GM06990 (cell line): ENCODE data around the gene FGF23.
A peak's percentile ranks its signal among the peaks of the same experiment; 100 is the strongest.

Source experiments
- DNase-seq: peaks from one replicate; pipeline ENCODE4 v3.0.0-alpha.2; 2011; ENCODE audit not compliant: insufficient read length; ENCODE audit errors: extremely low read depth
- H3K27me3 ChIP-seq: replicated peaks from 2 replicates; pipeline ENCODE4 v1.6.0; 2011; ENCODE audit warnings: low read length; ENCODE audit not compliant: control insufficient read depth, insufficient read depth
- H3K36me3 ChIP-seq: 2 replicates; pipeline ENCODE4 v1.5.1; 2011; ENCODE audit warnings: low read length; ENCODE audit not compliant: control insufficient read depth, insufficient read depth
- H3K4me3 ChIP-seq: replicated peaks from 2 replicates; pipeline ENCODE4 v1.5.1; 2011; ENCODE audit warnings: low read depth, mild to moderate bottlenecking, control low read depth, low read length
- TF ChIP-seq, protein P1 (sequence below): IDR thresholded peaks from 2 replicates; pipeline ENCODE4 v1.5.1; 2011; ENCODE audit warnings: low read length, control low read depth, mild to moderate bottlenecking, inconsistent platforms; ENCODE audit not compliant: insufficient read depth, poor library complexity, severe bottlenecking

FGF23 gene

DNA sequence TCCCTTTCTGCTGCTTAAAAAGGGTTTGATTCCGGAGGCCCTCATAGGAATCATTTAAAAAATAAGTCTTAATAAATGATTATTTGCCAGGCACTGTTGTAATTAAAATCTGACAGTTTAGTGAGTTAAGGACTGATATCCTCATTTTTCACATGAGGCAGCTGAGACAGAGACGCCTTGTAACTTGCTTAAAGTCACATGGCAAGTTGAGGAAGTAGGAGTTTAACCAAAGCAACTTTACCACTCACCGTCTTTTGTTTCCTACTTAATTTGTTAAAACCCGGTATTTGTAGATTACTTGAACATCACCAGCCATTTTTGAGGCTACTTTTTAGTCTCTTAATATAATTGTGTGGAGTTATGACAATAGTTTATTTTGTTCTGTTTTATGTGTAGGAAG lies 56.1 kb downstream of the FGF23 start:
- no peak for DNase-seq
- Histone ChIP-seq H3K36me3 (peaks cover 2% of the 10 kb centered on the region), H3K27me3 (no peaks in the 10 kb centered on the region), H3K4me3 (peak overlapping the region; percentile 68)
- TF ChIP-seq, protein P1, sequence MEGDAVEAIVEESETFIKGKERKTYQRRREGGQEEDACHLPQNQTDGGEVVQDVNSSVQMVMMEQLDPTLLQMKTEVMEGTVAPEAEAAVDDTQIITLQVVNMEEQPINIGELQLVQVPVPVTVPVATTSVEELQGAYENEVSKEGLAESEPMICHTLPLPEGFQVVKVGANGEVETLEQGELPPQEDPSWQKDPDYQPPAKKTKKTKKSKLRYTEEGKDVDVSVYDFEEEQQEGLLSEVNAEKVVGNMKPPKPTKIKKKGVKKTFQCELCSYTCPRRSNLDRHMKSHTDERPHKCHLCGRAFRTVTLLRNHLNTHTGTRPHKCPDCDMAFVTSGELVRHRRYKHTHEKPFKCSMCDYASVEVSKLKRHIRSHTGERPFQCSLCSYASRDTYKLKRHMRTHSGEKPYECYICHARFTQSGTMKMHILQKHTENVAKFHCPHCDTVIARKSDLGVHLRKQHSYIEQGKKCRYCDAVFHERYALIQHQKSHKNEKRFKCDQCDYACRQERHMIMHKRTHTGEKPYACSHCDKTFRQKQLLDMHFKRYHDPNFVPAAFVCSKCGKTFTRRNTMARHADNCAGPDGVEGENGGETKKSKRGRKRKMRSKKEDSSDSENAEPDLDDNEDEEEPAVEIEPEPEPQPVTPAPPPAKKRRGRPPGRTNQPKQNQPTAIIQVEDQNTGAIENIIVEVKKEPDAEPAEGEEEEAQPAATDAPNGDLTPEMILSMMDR, result no peak

DNA sequence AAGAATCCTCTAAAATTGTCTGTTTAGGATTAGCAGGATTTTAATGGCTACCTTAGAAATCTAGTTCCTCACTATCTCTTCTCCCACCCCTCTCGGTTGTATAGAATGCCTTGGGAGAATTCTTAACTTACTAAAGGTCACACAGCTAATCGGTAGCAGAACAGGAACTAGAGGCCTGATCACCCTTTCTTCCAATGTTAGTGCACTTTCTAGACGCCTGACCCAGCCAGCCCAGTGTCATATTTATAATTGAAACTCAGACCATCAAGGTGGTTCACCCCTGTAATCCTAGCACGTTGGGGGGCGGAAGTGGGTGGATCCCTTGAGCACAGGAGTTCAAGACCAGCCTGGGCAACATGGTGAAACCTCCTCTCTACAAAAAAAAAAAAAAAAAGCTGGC lies 56.8 kb downstream of the FGF23 start:
- peak overlapping the region; percentile 68 for H3K4me3 ChIP-seq
- TF ChIP-seq, protein P1, result no peak

DNA sequence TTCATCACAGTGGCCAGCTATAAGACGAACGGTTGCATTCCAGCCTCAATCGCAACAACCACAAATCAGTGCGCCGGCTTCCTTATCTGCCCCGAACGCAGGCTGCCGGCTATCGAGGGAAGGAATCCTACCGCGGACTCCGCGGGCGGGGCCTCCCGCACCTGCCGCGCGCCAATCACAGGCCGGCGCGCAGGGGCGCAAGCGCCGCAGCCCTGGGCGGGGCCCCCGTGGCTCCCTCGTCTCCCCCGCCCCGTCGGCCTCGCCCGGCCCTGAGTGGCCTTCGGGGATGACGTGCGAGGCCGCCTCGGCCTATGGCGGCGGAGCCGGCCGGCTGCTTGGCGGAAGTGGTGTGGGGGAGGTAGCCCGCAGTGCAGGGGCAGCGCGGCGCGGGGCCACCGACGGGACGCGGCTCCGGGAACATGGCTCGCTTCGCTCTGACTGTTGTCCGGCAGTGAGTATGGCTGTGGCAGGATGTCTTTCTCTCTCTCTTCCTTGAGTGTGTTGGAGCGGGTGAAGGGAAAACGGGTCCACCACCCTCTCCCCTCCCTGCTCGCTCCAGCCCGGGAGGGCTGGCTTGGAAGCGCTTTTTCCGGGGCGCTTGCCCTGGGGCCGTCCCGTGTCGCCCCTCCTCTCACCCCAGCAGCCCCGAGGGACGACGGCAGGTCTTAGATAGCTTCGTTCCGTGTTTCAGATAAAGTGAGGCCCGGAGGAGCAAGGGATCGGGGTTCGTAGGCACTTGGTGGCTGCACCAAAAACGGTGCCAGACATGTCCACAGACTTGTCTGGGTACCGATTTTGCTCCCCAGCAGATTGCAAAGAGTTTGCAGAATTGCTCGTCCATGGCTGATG lies 58.4 kb downstream of the FGF23 start, which contains the start of gene TIGAR:
TIGAR (plus strand) TSS at position 361 of the 849 bp plus-strand sequence; CDS start at position 420, 59 bp downstream.
- H3K4me3 ChIP-seq, result peak within 1 kb of the TSS; percentile 69
- peaks cover 2% of the 10 kb centered on the region for H3K36me3 ChIP-seq
- peak; percentile 99 for DNase-seq
- TF ChIP-seq, protein P1, result no peak
- no peaks in the 10 kb centered on the region for H3K27me3 ChIP-seq

More for the DNA sequence above, 56.8 kb downstream of the FGF23 start:
- peak; percentile 32 for DNase-seq
- Histone ChIP-seq H3K27me3 (no peaks in the 10 kb centered on the region), H3K36me3 (peaks cover 2% of the 10 kb centered on the region)

DNA sequence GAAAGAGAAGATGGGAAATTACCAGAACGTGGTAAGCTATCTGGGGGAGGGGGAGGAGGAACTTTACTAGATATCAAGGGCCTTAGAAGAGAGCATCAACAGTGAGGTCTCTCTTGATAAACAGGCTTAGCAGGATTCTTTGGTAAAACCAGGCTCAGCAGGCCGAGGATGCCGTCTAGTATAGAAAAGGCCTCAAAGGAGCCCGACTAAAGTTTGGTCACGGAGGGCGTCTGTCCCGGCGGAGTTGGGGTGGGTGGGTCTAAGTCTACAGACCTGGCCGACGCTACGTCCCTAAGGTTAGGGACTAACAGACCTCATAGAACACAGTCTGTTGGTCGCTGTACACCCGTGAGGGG lies 59.0 kb downstream of the FGF23 start:
- H3K27me3 ChIP-seq, result no peaks in the 10 kb centered on the region
- peak overlapping the region; percentile 69 for H3K4me3 ChIP-seq
- no peak for DNase-seq
- TF ChIP-seq, protein P1, result no peak
- peaks cover 2% of the 10 kb centered on the region for H3K36me3 ChIP-seq
